Hepatocyte (in vitro differentiated cells): ENCODE results near the gene ST6GAL1. TPM values are rescaled to one million over a fixed set of nuclear protein-coding genes. Genes with fewer than 3 reads are reported as not detected.
"Not testable (repeated sequence)": the region's sequence is repeated elsewhere in the genome, so short reads cannot be mapped to it uniquely, and the experiment has no call there.

ENCODE experiments used
- DNase-seq: peaks from one replicate; pipeline ENCODE4 v3.0.0-alpha.2; 2016; ENCODE audit warnings: low spot score
- H2AFZ ChIP-seq: fragments of 200-600 bp; sonication (generic); 2 replicates; pipeline ENCODE4 v1.6.0; 2016; ENCODE audit warnings: antibody characterized with exemption, mild to moderate bottlenecking
- H3K27ac ChIP-seq: fragments of 200-600 bp; sonication (generic); 2 replicates; pipeline ENCODE4 v1.5.1; 2016; ENCODE audit warnings: mild to moderate bottlenecking
- H3K27me3 ChIP-seq: fragments of 200-600 bp; sonication (generic); 2 replicates; pipeline ENCODE4 v1.6.1; 2016
- H3K36me3 ChIP-seq: fragments of 200-600 bp; sonication (generic); replicated peaks from 2 replicates; pipeline ENCODE4 v1.5.1; 2016; ENCODE audit warnings: low read depth; ENCODE audit not compliant: insufficient read depth
- H3K4me1 ChIP-seq: fragments of 200-600 bp; sonication (generic); 2 replicates; pipeline ENCODE4 v1.5.1; 2016; ENCODE audit warnings: mild to moderate bottlenecking, moderate library complexity; ENCODE audit not compliant: insufficient read depth
- H3K4me2 ChIP-seq: fragments of 200-600 bp; sonication (generic); 2 replicates; pipeline ENCODE4 v1.6.0; 2016
- H3K4me3 ChIP-seq: fragments of 200-600 bp; sonication (generic); 2 replicates; pipeline ENCODE4 v1.5.1; 2016; ENCODE audit warnings: mild to moderate bottlenecking
- H3K79me2 ChIP-seq: fragments of 200-600 bp; sonication (generic); 2 replicates; pipeline ENCODE4 v1.6.0; 2017; ENCODE audit warnings: mild to moderate bottlenecking
- H3K9me2 ChIP-seq: fragments of 200-600 bp; sonication (generic); replicated peaks from 2 replicates; pipeline ENCODE4 v1.6.0; 2017; ENCODE audit warnings: mild to moderate bottlenecking; ENCODE audit not compliant: insufficient read depth
- H3K9me3 ChIP-seq: fragments of 200-600 bp; sonication (generic); 2 replicates; pipeline ENCODE4 v1.5.1; 2016; ENCODE audit warnings: low read depth, mild to moderate bottlenecking
- H4K20me1 ChIP-seq: fragments of 200-600 bp; sonication (generic); 2 replicates; pipeline ENCODE4 v1.6.0; 2016; ENCODE audit warnings: mild to moderate bottlenecking; ENCODE audit not compliant: insufficient read depth, poor library complexity, severe bottlenecking
- CTCF ChIP-seq: fragments of 200-600 bp; sonication (generic); IDR thresholded peaks from 2 replicates; pipeline ENCODE4 v1.5.1; 2016; ENCODE audit warnings: antibody characterized with exemption, mild to moderate bottlenecking; ENCODE audit not compliant: poor library complexity
- EZH2 ChIP-seq: fragments of 200-600 bp; sonication (generic); IDR thresholded peaks from 2 replicates; pipeline ENCODE4 v1.6.1; 2016; ENCODE audit warnings: antibody characterized with exemption, mild to moderate bottlenecking, borderline replicate concordance
- EZH2phosphoT487 ChIP-seq: fragments of 200-600 bp; sonication (generic); IDR thresholded peaks from one replicate; pipeline ENCODE4 v1.6.1; 2018; ENCODE audit warnings: antibody characterized with exemption, mild to moderate bottlenecking, low read depth, moderate library complexity; ENCODE audit not compliant: unreplicated experiment, severe bottlenecking
- WGBS: methylation state at CpG from one replicate; pipeline ENCODE4 v1.1.6; 2016; ENCODE audit warnings: low lambda C conversion rate; ENCODE audit errors: missing lambda C conversion rate; 5-methylcytosine and 5-hydroxymethylcytosine counted together
- polyA plus RNA-seq: library from polyadenylated mRNA; unstranded; fragments of >200 nt; fragmentation: Nextera tagmentation; extraction: Ambion mirVana; gene quantifications from 2 replicates; pipeline ENCODE4 v1.2.1, GENCODE V29; 2016
- total RNA-seq: library from RNA; depleted of rRNA; stranded (reverse); fragments of >200 nt; gene quantifications from 2 replicates; pipeline ENCODE4 v1.2.3, GENCODE V29; 2014

The ST6GAL1 gene
- total and polyA plus RNA-seq, 2 experiments from 2014 or later, result 57.5 to 109 TPM

GRCh38 chr3:186965141-186965879 lies 35.0 kb downstream of the ST6GAL1 start:
- no peak overlapping the region for H3K4me2 ChIP-seq

GRCh38 chr3:186966406-186966805 lies 36.1 kb downstream of the ST6GAL1 start:
- no peak overlapping the region for H2AFZ ChIP-seq
- no peaks in the 10 kb centered on the region for H3K27me3 ChIP-seq
- H3K9me2 ChIP-seq, result no peaks in the 10 kb centered on the region
- no peak overlapping the region for H3K4me3 ChIP-seq
- H4K20me1 ChIP-seq, result no peaks in the 10 kb centered on the region
- 82% methylated on average over 6 of the region's 6 CpGs for WGBS
- H3K4me2 ChIP-seq, result no peak overlapping the region
- TF ChIP-seq CTCF, result no peak
- no peak for TF ChIP-seq EZH2phosphoT487
- no peak for TF ChIP-seq EZH2
- DNase-seq, result no peak
- no peaks in the 10 kb centered on the region for H3K9me3 ChIP-seq
- no peak overlapping the region for H3K27ac ChIP-seq
- H3K79me2 ChIP-seq, result no peaks in the 10 kb centered on the region
- H3K36me3 ChIP-seq, result no peaks in the 10 kb centered on the region
- H3K4me1 ChIP-seq, result no peaks in the 10 kb centered on the region

More at GRCh38 chr3:186965141-186965879, 35.0 kb downstream of the ST6GAL1 start:
- no peaks in the 10 kb centered on the region for H3K27me3 ChIP-seq
- H3K4me3 ChIP-seq, result no peak overlapping the region
- DNase-seq, result no peak
- H2AFZ ChIP-seq, result no peak overlapping the region
- H3K79me2 ChIP-seq, result no peaks in the 10 kb centered on the region
- no peaks in the 10 kb centered on the region for H3K9me3 ChIP-seq
- H3K36me3 ChIP-seq, result no peaks in the 10 kb centered on the region
- no peaks in the 10 kb centered on the region for H3K9me2 ChIP-seq
- WGBS, result 85% methylated on average over 10 of the region's 10 CpGs
- H4K20me1 ChIP-seq, result no peaks in the 10 kb centered on the region
- no peaks in the 10 kb centered on the region for H3K4me1 ChIP-seq
- TF ChIP-seq EZH2 (no peak), CTCF (no peak)
- no peak overlapping the region for H3K27ac ChIP-seq

GRCh38 chr3:186967236-186967635 lies 36.9 kb downstream of the ST6GAL1 start:
- H3K27ac ChIP-seq, H3K4me1 ChIP-seq, DNase-seq, H3K4me2 ChIP-seq, H3K9me3 ChIP-seq, H3K4me3 ChIP-seq, H3K27me3 ChIP-seq, H4K20me1 ChIP-seq, H3K79me2 ChIP-seq, H3K9me2 ChIP-seq, H2AFZ ChIP-seq, H3K36me3 ChIP-seq: not testable (repeated sequence)
- 92% methylated on average over 11 of the region's 11 CpGs for WGBS

- Histone ChIP-seq H2AFZ (no peak overlapping the region), H3K4me1 (no peaks in the 10 kb centered on the region), H3K36me3 (no peaks in the 10 kb centered on the region), H3K9me2 (no peaks in the 10 kb centered on the region), H3K27ac (no peak overlapping the region), H3K4me2 (no peak overlapping the region), H4K20me1 (no peaks in the 10 kb centered on the region), H3K9me3 (no peaks in the 10 kb centered on the region), H3K79me2 (no peaks in the 10 kb centered on the region), H3K27me3 (no peaks in the 10 kb centered on the region), H3K4me3 (no peak overlapping the region)
- no peak for DNase-seq
- no peak for TF ChIP-seq EZH2
- no peak for TF ChIP-seq CTCF
- no peak for TF ChIP-seq EZH2phosphoT487
- WGBS, result 71% methylated on average over 7 of the region's 7 CpGs
Measured at GRCh38 chr3:186967686-186968085, 37.4 kb downstream of the ST6GAL1 start.
